Stimulated activated CD8-positive, alpha-beta memory T cell treated with anti-CD3 and anti-CD28 coated beads, Interleukin-7, amount 100 ng/mL, for 4 hours (primary cell): ENCODE data around the gene P2RY6.

Source experiments
- DNase-seq, 2 donors: peaks; one replicate each; pipeline ENCODE4 v3.0.0-alpha.2; 2020; ENCODE audit warnings: low read depth in 2 of 2

P2RY6 gene

GRCh38 chr11:73316422-73316821 lies 44.3 kb downstream of the P2RY6 start:
- no peak for DNase-seq

GRCh38 chr11:73317373-73317772 lies 45.2 kb downstream of the P2RY6 start:
- no peak for DNase-seq

GRCh38 chr11:73317803-73318202 lies 45.7 kb downstream of the P2RY6 start:
- DNase-seq = no peak

- no peak for DNase-seq
Measured at GRCh38 chr11:73318501-73319011, 46.4 kb downstream of the P2RY6 start.

- DNase-seq = no peak
Measured at GRCh38 chr11:73320763-73321603, 48.8 kb downstream of the P2RY6 start.

- no peak for DNase-seq
Measured at GRCh38 chr11:73321604-73322381, 49.7 kb downstream of the P2RY6 start.

GRCh38 chr11:73322382-73323306 lies 50.5 kb downstream of the P2RY6 start:
- DNase-seq = no peak

- no peak for DNase-seq
Measured at GRCh38 chr11:73323464-73323863, 51.3 kb downstream of the P2RY6 start.

GRCh38 chr11:73324116-73324515 lies 52.0 kb downstream of the P2RY6 start:
- DNase-seq = no peak

- DNase-seq = no peak
Measured at GRCh38 chr11:73324665-73325035, 52.5 kb downstream of the P2RY6 start.

GRCh38 chr11:73325036-73325981 lies 53.2 kb downstream of the P2RY6 start:
- no peak for DNase-seq

GRCh38 chr11:73326929-73327811 lies 55.0 kb downstream of the P2RY6 start:
- no peak for DNase-seq

GRCh38 chr11:73327812-73328364 lies 55.8 kb downstream of the P2RY6 start:
- no peak for DNase-seq

GRCh38 chr11:73330569-73331093 lies 58.5 kb downstream of the P2RY6 start:
- DNase-seq = no peak

- no peak for DNase-seq
Measured at GRCh38 chr11:73331138-73331916, 59.2 kb downstream of the P2RY6 start.

GRCh38 chr11:73333173-73333572 lies 61.0 kb downstream of the P2RY6 start:
- DNase-seq = no peak

GRCh38 chr11:73333640-73334383 lies 61.7 kb downstream of the P2RY6 start:
- DNase-seq = no peak
